Neutrophil (primary cell): ENCODE results near the gene MYO16.

Source experiments
- H3K27ac ChIP-seq: fragments of 200-600 bp; sonication (generic); 2 replicates; pipeline ENCODE4 v1.5.1; 2016; ENCODE audit warnings: mild to moderate bottlenecking, moderate library complexity
- H3K27me3 ChIP-seq: fragments of 200-600 bp; sonication (generic); 2 replicates; pipeline ENCODE4 v1.6.0; 2016; ENCODE audit warnings: mild to moderate bottlenecking
- H3K36me3 ChIP-seq: fragments of 200-600 bp; sonication (generic); 2 replicates; pipeline ENCODE4 v1.5.1; 2017
- H3K4me1 ChIP-seq, 2 experiments: fragments of 200-600 bp in 1 of 2; sonication (generic) in 1 of 2; 1 replicate in 1 of 2; 2 replicates in 1 of 2; pipeline versions ENCODE4 v1.5.1 to v1.6.1; 2013 to 2016; ENCODE audit warnings: low read depth in 1 of 2, low read length in 1 of 2, mild to moderate bottlenecking in 1 of 2, moderate library complexity in 1 of 2; ENCODE audit not compliant: control insufficient read depth in 1 of 2, insufficient read depth in 1 of 2
- H3K4me3 ChIP-seq, 2 experiments: fragments of 200-600 bp in 1 of 2; sonication (generic) in 1 of 2; 1 replicate in 1 of 2; 2 replicates in 1 of 2; pipeline ENCODE4 v1.5.1; 2013 to 2016; ENCODE audit warnings: low read depth in 1 of 2, low read length in 1 of 2, mild to moderate bottlenecking in 1 of 2, moderate library complexity in 1 of 2
- H3K9me3 ChIP-seq: fragments of 200-600 bp; sonication (generic); 2 replicates; pipeline ENCODE4 v1.5.1; 2016
- TF ChIP-seq, protein P1 (sequence below): fragments of 200-600 bp; sonication (generic); IDR thresholded peaks from 2 replicates; pipeline ENCODE4 v1.5.1; 2016; ENCODE audit warnings: antibody characterized with exemption

MYO16 gene

GRCh38 chr13:109154146-109154545 lies 524.7 kb downstream of the MYO16 start:
- no peaks in the 10 kb centered on the region for H3K9me3 ChIP-seq
- H3K4me1 ChIP-seq, result no peaks in the 10 kb centered on the region
- H3K36me3 ChIP-seq, result no peaks in the 10 kb centered on the region
- no peak overlapping the region for H3K27ac ChIP-seq
- H3K4me3 ChIP-seq, result no peak overlapping the region
- TF ChIP-seq, protein P1, sequence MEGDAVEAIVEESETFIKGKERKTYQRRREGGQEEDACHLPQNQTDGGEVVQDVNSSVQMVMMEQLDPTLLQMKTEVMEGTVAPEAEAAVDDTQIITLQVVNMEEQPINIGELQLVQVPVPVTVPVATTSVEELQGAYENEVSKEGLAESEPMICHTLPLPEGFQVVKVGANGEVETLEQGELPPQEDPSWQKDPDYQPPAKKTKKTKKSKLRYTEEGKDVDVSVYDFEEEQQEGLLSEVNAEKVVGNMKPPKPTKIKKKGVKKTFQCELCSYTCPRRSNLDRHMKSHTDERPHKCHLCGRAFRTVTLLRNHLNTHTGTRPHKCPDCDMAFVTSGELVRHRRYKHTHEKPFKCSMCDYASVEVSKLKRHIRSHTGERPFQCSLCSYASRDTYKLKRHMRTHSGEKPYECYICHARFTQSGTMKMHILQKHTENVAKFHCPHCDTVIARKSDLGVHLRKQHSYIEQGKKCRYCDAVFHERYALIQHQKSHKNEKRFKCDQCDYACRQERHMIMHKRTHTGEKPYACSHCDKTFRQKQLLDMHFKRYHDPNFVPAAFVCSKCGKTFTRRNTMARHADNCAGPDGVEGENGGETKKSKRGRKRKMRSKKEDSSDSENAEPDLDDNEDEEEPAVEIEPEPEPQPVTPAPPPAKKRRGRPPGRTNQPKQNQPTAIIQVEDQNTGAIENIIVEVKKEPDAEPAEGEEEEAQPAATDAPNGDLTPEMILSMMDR, result no peak
- H3K27me3 ChIP-seq, result no peaks in the 10 kb centered on the region

- TF ChIP-seq, protein P1, result no peak
- Histone ChIP-seq H3K36me3 (no peaks in the 10 kb centered on the region), H3K27ac (no peak overlapping the region), H3K9me3 (no peaks in the 10 kb centered on the region), H3K4me3 (no peak overlapping the region), H3K4me1 (no peaks in the 10 kb centered on the region), H3K27me3 (no peaks in the 10 kb centered on the region)
Observed at GRCh38 chr13:109154546-109154945, 525.1 kb downstream of the MYO16 start.

DNA sequence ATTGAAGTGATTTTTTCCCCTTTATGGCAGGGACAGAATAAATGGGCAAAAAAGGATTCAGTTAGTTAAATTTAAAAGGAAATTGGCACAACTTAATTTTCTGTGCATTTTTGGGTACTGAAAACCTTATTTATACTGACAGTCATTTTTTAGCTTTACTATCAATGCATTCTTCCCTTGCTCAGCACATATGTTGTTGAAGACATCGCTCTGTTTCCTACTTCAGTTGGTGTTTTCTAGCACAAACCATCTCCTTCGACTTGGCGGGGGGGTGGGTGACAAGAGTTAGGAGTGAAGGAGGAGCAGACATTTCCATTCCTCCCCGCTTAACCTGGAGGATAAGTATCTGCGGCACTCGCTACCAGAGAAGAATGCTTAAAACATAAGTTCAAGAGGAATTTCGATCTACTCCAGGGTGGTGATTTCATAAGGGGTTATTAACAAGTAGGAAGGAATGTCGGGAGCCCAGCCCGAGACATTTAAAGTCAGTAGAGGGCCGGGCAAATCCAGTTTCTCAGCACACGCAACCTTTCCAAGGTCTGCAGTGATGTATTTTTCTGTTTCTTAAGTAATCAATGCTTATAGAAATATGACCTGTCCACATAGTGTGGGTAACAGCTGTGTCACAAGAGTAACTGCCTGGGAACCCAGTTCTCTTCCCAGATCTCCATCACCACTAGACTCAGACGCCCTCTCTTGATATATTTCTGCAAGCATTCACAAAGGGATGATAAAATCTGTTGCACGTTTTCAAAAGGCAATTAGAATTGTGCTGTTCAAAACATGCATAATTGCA lies 525.8 kb downstream of the MYO16 start:
- Histone ChIP-seq H3K27ac (no peak overlapping the region), H3K9me3 (no peaks in the 10 kb centered on the region), H3K4me3 (no peak overlapping the region), H3K27me3 (no peaks in the 10 kb centered on the region), H3K4me1 (no peaks in the 10 kb centered on the region), H3K36me3 (no peaks in the 10 kb centered on the region)
- TF ChIP-seq, protein P1, result no peak

DNA sequence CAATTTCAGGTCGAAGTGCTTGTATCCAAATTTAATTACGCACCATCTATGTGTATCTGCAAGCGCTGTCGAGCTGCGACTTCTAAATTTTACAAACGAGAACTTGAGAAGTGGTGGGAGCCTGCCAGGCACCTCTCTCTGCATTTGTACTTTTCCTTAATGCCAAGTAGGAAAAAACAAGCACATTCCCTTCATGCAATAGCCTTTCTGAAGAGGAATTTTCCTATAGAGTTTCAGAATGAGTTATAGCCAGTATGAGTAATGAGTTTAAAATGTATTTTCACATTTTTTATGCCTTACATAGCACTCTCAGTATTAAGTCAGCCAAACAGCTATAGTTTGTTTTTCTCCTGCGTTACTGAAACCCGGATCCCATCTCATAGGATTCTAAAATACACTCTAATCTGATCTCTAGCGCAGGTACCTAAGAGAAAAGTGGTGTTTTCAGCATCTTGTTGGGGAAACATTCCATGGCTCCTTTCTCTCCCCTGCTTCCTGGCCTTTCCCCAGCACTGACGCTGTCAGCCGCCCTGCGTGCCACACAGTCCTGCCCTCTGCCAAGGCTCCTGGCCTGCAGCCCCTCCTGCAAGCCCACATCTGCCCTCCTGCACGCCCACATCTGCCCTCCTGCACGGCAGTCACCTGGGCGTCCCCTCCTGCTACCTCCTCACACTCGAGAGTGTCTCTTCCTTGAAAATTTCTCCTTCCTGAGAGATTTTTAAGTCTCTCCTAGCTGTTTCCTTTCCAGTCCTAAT lies 526.9 kb downstream of the MYO16 start:
- no peak overlapping the region for H3K4me3 ChIP-seq
- TF ChIP-seq, protein P1, result no peak

DNA sequence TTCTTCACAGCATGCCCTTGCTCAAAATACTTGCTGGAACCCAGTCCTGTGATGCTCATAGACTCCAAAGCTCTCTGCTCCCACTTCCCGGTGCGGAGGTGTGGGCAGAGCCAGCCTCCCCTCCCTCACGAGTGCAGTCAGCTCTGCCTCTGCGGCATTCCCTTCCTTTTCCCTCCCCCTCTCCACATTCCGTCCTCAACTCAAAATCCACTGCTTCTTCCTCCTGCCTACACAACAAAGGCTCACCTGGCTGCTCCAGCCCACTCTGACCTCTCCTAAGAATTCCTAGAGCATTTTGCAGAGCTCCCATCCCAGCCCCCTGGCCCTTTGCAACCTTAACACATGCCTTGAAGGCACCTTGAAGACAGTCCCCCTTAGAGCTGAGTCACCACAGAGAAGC lies 527.9 kb downstream of the MYO16 start:
- TF ChIP-seq, protein P1, result no peak
- no peak overlapping the region for H3K4me3 ChIP-seq
- peaks cover 5 to 6% of the 10 kb centered on the region in 2 experiments for H3K4me1 ChIP-seq
- H3K9me3 ChIP-seq, result no peaks in the 10 kb centered on the region
- H3K27ac ChIP-seq, result no peak overlapping the region
- H3K36me3 ChIP-seq, result no peaks in the 10 kb centered on the region
- no peaks in the 10 kb centered on the region for H3K27me3 ChIP-seq

More for the DNA sequence above, 526.9 kb downstream of the MYO16 start:
- H3K4me1 ChIP-seq, result no peaks in the 10 kb centered on the region
- no peaks in the 10 kb centered on the region for H3K9me3 ChIP-seq
- no peak overlapping the region for H3K27ac ChIP-seq
- H3K36me3 ChIP-seq, result no peaks in the 10 kb centered on the region
- no peaks in the 10 kb centered on the region for H3K27me3 ChIP-seq
